H1 (cell line): Measurements from ENCODE around the gene PAK5. TPM values are rescaled to one million over a fixed set of nuclear protein-coding genes. Genes with fewer than 3 reads are reported as not detected.

Experiments used
- CTCF ChIA-PET: fragments of 300-600 bp; sonication (Branson Sonifier 250); formaldehyde crosslinking; loops from one replicate; lab custom pipeline; 2021; ENCODE audit not compliant: partially characterized antibody; lab: Charles Lee
- POLR2A ChIA-PET: fragments of 300-600 bp; sonication (Branson Sonifier 250); formaldehyde crosslinking; loops from one replicate; lab custom pipeline; 2021; ENCODE audit warnings: inconsistent platforms; ENCODE audit not compliant: partially characterized antibody; lab: Charles Lee
- DNase-seq, 2 experiments: peaks; one replicate each; pipeline versions ENCODE4 v3.0.0 to v3.0.0-alpha.2; 2010 to 2022; ENCODE audit warnings: low spot score in 2 of 2, low read depth in 1 of 2, mixed read lengths in 1 of 2
- FAIRE-seq: peaks from 2 replicates; lab custom pipeline; 2011; peaks lifted over from hg19 to GRCh38; lab: Jason Lieb, UNC
- H2AFZ ChIP-seq: 2 replicates; pipeline ENCODE4 v1.8.1; 2012; ENCODE audit warnings: low read length, inconsistent platforms
- H2AK5ac ChIP-seq: 2 replicates; pipeline ENCODE4 v1.6.1; 2013; ENCODE audit warnings: low read depth, low read length
- H2BK120ac ChIP-seq: replicated peaks from 2 replicates; pipeline ENCODE3; 2013; ENCODE audit warnings: low read depth, low read length, inconsistent platforms
- H2BK12ac ChIP-seq: 2 replicates; pipeline ENCODE4 v1.6.1; 2013; ENCODE audit warnings: low read depth, low read length
- H2BK15ac ChIP-seq: 2 replicates; pipeline ENCODE4 v1.6.1; 2013; ENCODE audit warnings: low read length
- H2BK20ac ChIP-seq: 2 replicates; pipeline ENCODE4 v1.6.1; 2013; ENCODE audit warnings: low read length
- H2BK5ac ChIP-seq: 2 replicates; pipeline ENCODE4 v1.6.1; 2013; ENCODE audit warnings: low read depth, low read length
- H3K14ac ChIP-seq: 2 replicates; pipeline ENCODE4 v1.6.1; 2013; ENCODE audit warnings: inconsistent platforms; ENCODE audit not compliant: insufficient read length
- H3K18ac ChIP-seq: 2 replicates; pipeline ENCODE4 v1.6.1; 2013; ENCODE audit warnings: low read length; ENCODE audit errors: extremely low read depth
- H3K23ac ChIP-seq: 2 replicates; pipeline ENCODE4 v1.6.1; 2013; ENCODE audit warnings: inconsistent platforms; ENCODE audit not compliant: insufficient read length
- H3K23me2 ChIP-seq: 2 replicates; pipeline ENCODE4 v1.6.1; 2013; ENCODE audit warnings: low read depth, low read length
- H3K27ac ChIP-seq: 2 replicates; pipeline ENCODE4 v1.6.1; 2011; ENCODE audit warnings: low read depth, low read length, inconsistent platforms
- H3K27me3 ChIP-seq, 4 experiments: replicated peaks in 1 of 4; 1 replicate in 1 of 4; 2 replicates in 3 of 4; pipeline versions ENCODE4 v1.6.1 to v1.8.1; 2011 to 2013; ENCODE audit warnings: low read length in 3 of 4, mild to moderate bottlenecking in 3 of 4, inconsistent platforms in 2 of 4, mixed read lengths in 2 of 4, moderate library complexity in 1 of 4; ENCODE audit not compliant: control insufficient read depth in 3 of 4, insufficient read depth in 3 of 4; ENCODE audit errors: extremely low read depth in 1 of 4
- H3K36me3 ChIP-seq, 4 experiments: 2 replicates each; pipeline versions ENCODE4 v1.6.1 to v1.8.1; 2011 to 2013; ENCODE audit warnings: mild to moderate bottlenecking in 4 of 4, low read length in 3 of 4, moderate library complexity in 2 of 4, control low read depth in 1 of 4, inconsistent platforms in 1 of 4; ENCODE audit not compliant: insufficient read depth in 4 of 4, control insufficient read depth in 2 of 4
- H3K4ac ChIP-seq: replicated peaks from 2 replicates; pipeline ENCODE3; 2013; ENCODE audit warnings: low read length, low read depth, mixed read lengths, inconsistent platforms; ENCODE audit not compliant: insufficient read length
- H3K4me1 ChIP-seq, 4 experiments: replicated peaks in 1 of 4; 1 replicate in 1 of 4; 2 replicates in 3 of 4; pipeline versions ENCODE4 v1.6.1 to v1.8.1; 2011 to 2013; ENCODE audit warnings: low read length in 3 of 4, inconsistent platforms in 2 of 4, mixed read lengths in 1 of 4; ENCODE audit not compliant: insufficient read depth in 4 of 4, control insufficient read depth in 3 of 4
- H3K4me2 ChIP-seq, 2 experiments: 2 replicates each; pipeline versions ENCODE4 v1.6.1 to v1.8.1; 2011 to 2013; ENCODE audit warnings: low read depth in 2 of 2, low read length in 2 of 2, control low read depth in 1 of 2, inconsistent platforms in 1 of 2, mild to moderate bottlenecking in 1 of 2; ENCODE audit not compliant: insufficient read depth in 1 of 2
- H3K4me3 ChIP-seq, 4 experiments: fragments of 200-600, 300-600 bp in 1 of 4; sonication (generic), shearing (Covaris generic), sonication (Bioruptor Twin) in 1 of 4; 2 replicates each; pipeline versions ENCODE4 v1.5.1 to v1.8.1; 2011 to 2016; ENCODE audit warnings: low read length in 4 of 4, low read depth in 3 of 4, control low read depth in 2 of 4, inconsistent platforms in 2 of 4, mild to moderate bottlenecking in 2 of 4, mixed read lengths in 1 of 4, moderate library complexity in 1 of 4; ENCODE audit not compliant: insufficient read depth in 2 of 4; ENCODE audit errors: extremely low read depth in 1 of 4
- H3K56ac ChIP-seq: replicated peaks from 2 replicates; pipeline ENCODE3; 2013; ENCODE audit warnings: low read depth, mild to moderate bottlenecking, mixed read lengths, low read length, inconsistent platforms; ENCODE audit not compliant: insufficient read length
- H3K79me1 ChIP-seq: 2 replicates; pipeline ENCODE4 v1.6.1; 2013; ENCODE audit warnings: low read depth, low read length, control low read depth
- H3K79me2 ChIP-seq, 2 experiments: 2 replicates each; pipeline versions ENCODE4 v1.6.1 to v1.8.1; 2012 to 2013; ENCODE audit warnings: low read length in 2 of 2, mild to moderate bottlenecking in 2 of 2, inconsistent platforms in 1 of 2; ENCODE audit not compliant: insufficient read depth in 2 of 2, control insufficient read depth in 1 of 2
- H3K9ac ChIP-seq, 4 experiments: replicated peaks in 1 of 4; 1 replicate in 1 of 4; 2 replicates in 3 of 4; pipeline versions ENCODE4 v1.6.1 to v1.8.1; 2011 to 2013; ENCODE audit warnings: low read depth in 3 of 4, low read length in 3 of 4, control low read depth in 2 of 4, mild to moderate bottlenecking in 2 of 4, moderate library complexity in 2 of 4, inconsistent platforms in 1 of 4; ENCODE audit errors: extremely low read depth in 1 of 4
- H3K9me3 ChIP-seq, 2 experiments: 2 replicates each; pipeline versions ENCODE4 v1.6.1 to v1.8.1; 2012 to 2013; ENCODE audit warnings: mild to moderate bottlenecking in 2 of 2, moderate library complexity in 2 of 2, control low read depth in 1 of 2, inconsistent platforms in 1 of 2, low read depth in 1 of 2, low read length in 1 of 2, mixed read lengths in 1 of 2; ENCODE audit not compliant: insufficient read depth in 2 of 2
- H4K20me1 ChIP-seq, 2 experiments: replicated peaks in 1 of 2; 2 replicates each; pipeline versions ENCODE3 to v1.8.1; 2011 to 2013; ENCODE audit warnings: inconsistent platforms in 2 of 2, low read length in 2 of 2, mild to moderate bottlenecking in 1 of 2; ENCODE audit not compliant: insufficient read depth in 2 of 2, control insufficient read depth in 1 of 2
- H4K5ac ChIP-seq: 2 replicates; pipeline ENCODE4 v1.6.1; 2013; ENCODE audit warnings: low read length, low read depth, mixed read lengths, inconsistent platforms; ENCODE audit not compliant: insufficient read length
- H4K8ac ChIP-seq: 2 replicates; pipeline ENCODE4 v1.8.0; 2013; ENCODE audit warnings: mild to moderate bottlenecking, moderate library complexity, low read length, inconsistent platforms; ENCODE audit not compliant: insufficient read depth; ENCODE audit errors: extremely low read depth
- H4K91ac ChIP-seq: replicated peaks from 2 replicates; pipeline ENCODE3; 2013; ENCODE audit warnings: low read length, mixed read lengths, inconsistent platforms; ENCODE audit not compliant: insufficient read length
- HDAC2 ChIP-seq, 2 experiments: fragments of 300-600 bp in 1 of 2; sonication (generic) in 1 of 2; IDR thresholded peaks; 2 replicates each; pipeline ENCODE4 v1.6.1; 2011 to 2012; ENCODE audit warnings: low read depth in 2 of 2, low read length in 2 of 2, mild to moderate bottlenecking in 2 of 2, moderate library complexity in 2 of 2, borderline replicate concordance in 1 of 2, inconsistent platforms in 1 of 2
- SRF ChIP-seq: IDR thresholded peaks from 2 replicates; pipeline ENCODE4 v1.6.1; 2011; ENCODE audit warnings: mild to moderate bottlenecking, low read depth, low read length, moderate library complexity
- WGBS, 2 experiments: shearing (Covaris generic) in 1 of 2; methylation state at CpG; one replicate each; pipeline versions ENCODE4 v1.1.6 to v1.1.7; 2013 to 2015; ENCODE audit warnings: low lambda C conversion rate in 2 of 2, mixed read lengths in 2 of 2, inconsistent platforms in 1 of 2, low coverage in 1 of 2, missing lambda C conversion rate in 1 of 2; ENCODE audit not compliant: insufficient replicate concordance in 2 of 2, insufficient coverage in 1 of 2, insufficient read length in 1 of 2; ENCODE audit errors: extremely low coverage in 1 of 2, missing lambda C conversion rate in 1 of 2; 5-methylcytosine and 5-hydroxymethylcytosine counted together
- polyA plus RNA-seq, 7 experiments: library from polyadenylated mRNA; depleted of rRNA in 3 of 7; stranded (reverse) in 5 of 7; unstranded in 2 of 7; fragments of >200 nt in 5 of 7; fragments of 200-250 nt in 2 of 7; gene quantifications; 1 replicate in 5 of 7; 2 replicates in 1 of 7; 4 replicates in 1 of 7; pipeline versions ENCODE4 v1.2.1 to v1.2.3, GENCODE V29; 2011 to 2013; ENCODE audit warnings: missing spikeins in 2 of 7, mixed read lengths in 2 of 7
- total RNA-seq: library from RNA; stranded (reverse); fragmentation: NEBNext Ultra II Directional; extraction: Animal tissue kit (Norgen Biotek cat#: 25700); gene quantifications from 2 replicates; pipeline ENCODE4 v1.2.1, GENCODE V29; 2021

Gene PAK5
- total and polyA plus RNA-seq, 2 of the 8 experiments (the other 6 are each of a cell fraction or from before 2014, with no cell fraction given): 0.54 to 0.80 TPM

DNA sequence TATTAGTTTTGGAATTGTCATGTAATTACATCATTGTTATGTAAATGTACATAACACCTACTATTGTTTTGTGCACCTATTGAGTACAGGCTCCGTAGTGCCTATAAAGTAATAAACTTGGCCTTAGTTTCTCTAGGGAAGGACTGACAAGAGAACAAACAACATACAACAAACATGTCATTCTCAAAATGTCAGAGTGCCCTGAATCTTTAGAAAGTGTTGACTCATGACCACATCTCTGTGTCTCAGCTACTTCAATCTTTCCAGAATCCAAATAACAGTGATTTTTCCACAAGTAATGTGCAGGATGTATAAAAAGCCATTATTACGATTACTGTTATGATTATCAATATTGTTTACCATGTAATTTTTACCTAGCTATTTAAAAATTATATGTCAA is 307.3 kb downstream of the PAK5 start:
- Histone ChIP-seq H3K56ac (no peak overlapping the region), H4K91ac (no peak overlapping the region), H3K79me1 (no peaks in the 10 kb centered on the region), H2BK20ac (no peak overlapping the region), H2BK12ac (no peak overlapping the region), H2BK120ac (no peak overlapping the region), H3K4me1 (peaks cover 0 to 3% (median 0%) of the 10 kb centered on the region in 4 experiments; a peak in 1 of 7 replicates), H3K9me3 (no peaks in the 10 kb centered on the region), H3K27ac (no peak overlapping the region), H2BK5ac (no peak overlapping the region), H2AK5ac (no peak overlapping the region), H3K27me3 (no peaks in the 10 kb centered on the region), H3K9ac (no peak overlapping the region), H3K4me3 (no peak overlapping the region), H2BK15ac (no peak overlapping the region), H4K5ac (no peak overlapping the region), H4K20me1 (no peaks in the 10 kb centered on the region), H4K8ac (no peak overlapping the region), H3K18ac (no peak overlapping the region), H3K4ac (no peak overlapping the region), H3K23me2 (no peaks in the 10 kb centered on the region), H3K36me3 (no peaks in the 10 kb centered on the region), H3K14ac (no peak overlapping the region), H3K23ac (no peak overlapping the region), H3K4me2 (no peak overlapping the region), H2AFZ (no peak overlapping the region), H3K79me2 (no peaks in the 10 kb centered on the region)
- no peak for DNase-seq
- ChIA-PET POLR2A (no interaction called here), CTCF (no interaction called here)
- FAIRE-seq: no peak
- 79% methylated on average over 2 of the region's 2 CpGs; no CpG with 5 or more reads in 1 of the 2 experiments for WGBS, 2 experiments
- TF ChIP-seq SRF: no peak
- TF ChIP-seq HDAC2 (IDR thresholded peaks at IDR 0.05; ENCODE audit: borderline replicate concordance in 1 of 2, low read depth in 2 of 2, low read length in 2 of 2): no peak
